HG03159 (cell line): ENCODE results near the gene ADAMTS17.

Source experiments
- ATAC-seq: cut with Tn5 transposase; IDR thresholded peaks from one replicate; pipeline ENCODE4 v1.9.1; 2021; ENCODE audit warnings: mild to moderate bottlenecking, moderate library complexity; ENCODE audit not compliant: unreplicated experiment

Gene ADAMTS17

GRCh38 chr15:100005013-100005412 is 336.8 kb downstream of the ADAMTS17 start:
- ATAC-seq = no peak

- ATAC-seq = no peak
These were observed 338.8 kb downstream of the ADAMTS17 start for GRCh38 chr15:100002787-100003536.

GRCh38 chr15:100002086-100002620 is 339.6 kb downstream of the ADAMTS17 start:
- ATAC-seq = no peak

GRCh38 chr15:100001405-100001804 is 340.4 kb downstream of the ADAMTS17 start:
- ATAC-seq = no peak

- ATAC-seq = no peak
These were observed 342.3 kb downstream of the ADAMTS17 start for GRCh38 chr15:99999282-100000070.

GRCh38 chr15:99998661-99999101 is 343.1 kb downstream of the ADAMTS17 start:
- ATAC-seq = no peak

- ATAC-seq = no peak
These were observed 344.6 kb downstream of the ADAMTS17 start for GRCh38 chr15:99997112-99997651.

GRCh38 chr15:99996660-99997059 is 345.1 kb downstream of the ADAMTS17 start:
- ATAC-seq = no peak

GRCh38 chr15:99995543-99995942 is 346.2 kb downstream of the ADAMTS17 start:
- no peak for ATAC-seq

GRCh38 chr15:99994849-99995248 is 346.9 kb downstream of the ADAMTS17 start:
- no peak for ATAC-seq

GRCh38 chr15:99993681-99994131 is 348.1 kb downstream of the ADAMTS17 start:
- no peak for ATAC-seq

- no peak for ATAC-seq
These were observed 348.5 kb downstream of the ADAMTS17 start for GRCh38 chr15:99993262-99993661.

GRCh38 chr15:99992611-99993231 is 349.1 kb downstream of the ADAMTS17 start:
- ATAC-seq = no peak

GRCh38 chr15:99989095-99989494 is 352.7 kb downstream of the ADAMTS17 start:
- no peak for ATAC-seq

- ATAC-seq = no peak
These were observed 354.1 kb downstream of the ADAMTS17 start for GRCh38 chr15:99987701-99988100.

- no peak for ATAC-seq
These were observed 354.7 kb downstream of the ADAMTS17 start for GRCh38 chr15:99987119-99987506.

GRCh38 chr15:99986297-99987118 is 355.3 kb downstream of the ADAMTS17 start:
- ATAC-seq = no peak

- ATAC-seq = no peak
These were observed 355.9 kb downstream of the ADAMTS17 start for GRCh38 chr15:99985878-99986277.

GRCh38 chr15:99984491-99985243 is 357.1 kb downstream of the ADAMTS17 start:
- ATAC-seq = no peak
